Measurements from ENCODE around the gene CREBBP. TPM values are rescaled to one million over a fixed set of nuclear protein-coding genes. Genes with fewer than 3 reads are reported as not detected.

The CREBBP gene
- total and polyA plus RNA-seq, 9 of the 15 experiments (the other 6 are each of a cell fraction or from before 2014, with no cell fraction given): 0.70 to 24.8 (median 5.6) TPM

DNA sequence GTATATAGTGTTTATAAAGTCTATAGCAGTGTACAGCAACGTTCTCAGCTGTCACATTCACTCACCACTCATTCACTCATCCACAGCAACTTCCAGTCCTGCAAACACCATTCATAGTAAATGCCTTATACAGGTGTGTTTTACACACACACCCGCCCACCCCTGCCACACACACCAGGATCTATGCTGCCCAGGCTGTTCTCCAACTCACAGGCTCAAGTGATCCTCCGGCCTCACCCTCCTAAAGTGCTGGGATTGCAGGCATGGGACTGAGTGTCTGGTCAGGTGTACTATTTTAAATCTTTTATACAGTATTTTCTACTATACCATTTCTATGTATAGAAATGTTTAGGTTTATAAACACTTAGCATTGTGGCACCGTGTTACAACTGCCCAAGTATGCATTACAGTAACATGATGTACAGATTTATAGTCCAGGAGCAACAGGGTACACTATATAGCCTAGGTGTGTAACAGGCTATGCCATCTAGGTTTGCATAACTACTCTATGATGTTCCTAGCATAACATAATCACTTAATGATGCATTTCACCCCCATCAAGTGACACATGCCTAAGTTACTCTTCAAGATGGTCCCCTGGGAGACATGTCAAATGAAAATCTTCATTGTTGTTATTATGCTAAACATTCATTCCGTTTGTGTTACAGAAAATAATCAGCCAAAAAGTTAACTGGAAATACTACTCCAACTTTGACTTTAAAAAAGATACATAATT, 42.5 kb downstream of the CREBBP start:
- H3K27me3 ChIP-seq (ENCODE audit: control insufficient read depth in 2 of 2, insufficient read depth in 2 of 2, low read length in 2 of 2): no peaks in the 10 kb centered on the region
- DNase-seq (ENCODE audit: extremely low read depth in 1 of 4, low spot score in 3 of 4): no peak
- no peak for ATAC-seq
- ChIA-PET CTCF (ENCODE audit: low intra/inter-chr PET ratio) (no interaction called here), POLR2A (interaction anchor here (1.0 to 1.1 kb wide), 2 partner anchors 15 to 18 kb away, joined by 3 read pairs; no protein-coding TSS in a partner anchor)
- in situ Hi-C loops (cut with MboI) (no loop called here), intact Hi-C loops (cut with micrococcal nuclease) (no loop called here)
- H3K9ac ChIP-seq (ENCODE audit: insufficient read depth in 1 of 2, low read depth in 2 of 2, low read length in 2 of 2): no peak overlapping the region
- no peaks in the 10 kb centered on the region for H3K9me1 ChIP-seq (ENCODE audit: control insufficient read depth, insufficient read depth, low read length)
- peaks cover 58% of the 10 kb centered on the region for H3K79me2 ChIP-seq (ENCODE audit: control insufficient read depth, insufficient read depth, low read length)
- BruUV-seq (replicated peaks): no TSS peak
- no peak for FAIRE-seq
- no peak overlapping the region for H3K4me2 ChIP-seq (ENCODE audit: insufficient read depth, low read length)
- WGBS (ENCODE audit: insufficient coverage, low coverage, missing lambda C conversion rate): 65% methylated on average over 5 of the region's 5 CpGs
- H3K9me3 ChIP-seq (replicated peaks; ENCODE audit: control insufficient read depth, insufficient read depth, low read depth, low read length): peaks cover 5% of the 10 kb centered on the region
- H3K4me1 ChIP-seq (replicated peaks in 1 of 2; ENCODE audit: control insufficient read depth in 2 of 2, insufficient read depth in 2 of 2, low read length in 2 of 2): peaks cover 0 to 8% of the 10 kb centered on the region in 2 experiments; a peak in 3 of 5 replicates
- H4K20me1 ChIP-seq (replicated peaks; ENCODE audit: control insufficient read depth, insufficient read depth, low read length): no peaks in the 10 kb centered on the region
- H3K27ac ChIP-seq (ENCODE audit: extremely low read depth, low read depth, low read length): no peak overlapping the region
- H2AFZ ChIP-seq (ENCODE audit: low read depth, low read length): no peak overlapping the region
- H3K36me3 ChIP-seq (ENCODE audit: control insufficient read depth, insufficient read depth, low read length): no peaks in the 10 kb centered on the region
- H3K4me3 ChIP-seq: no peak overlapping the region
- no peak for TF ChIP-seq ZNF696 (CRISPR knock-in tag; conservative IDR thresholded peaks at IDR 0.05)
- no peak for TF ChIP-seq ZNF134 (CRISPR knock-in tag; conservative IDR thresholded peaks at IDR 0.05)
- TF ChIP-seq ELF4 (CRISPR knock-in tag; IDR thresholded peaks at IDR 0.05): no peak
- TF ChIP-seq HMGN3 (IDR thresholded peaks at IDR 0.05; ENCODE audit: borderline replicate concordance, extremely low read depth, insufficient read length, low read depth, low read length): no peak
- TF ChIP-seq ATF6 (CRISPR knock-in tag; IDR thresholded peaks at IDR 0.05): no peak
- no peak for TF ChIP-seq RREB1 (CRISPR knock-in tag; IDR thresholded peaks at IDR 0.05)
- no peak for TF ChIP-seq KAT8 (IDR thresholded peaks at IDR 0.05; ENCODE audit: low read depth)
- TF ChIP-seq SNRNP70 (optimal IDR thresholded peaks at IDR 0.05; ENCODE audit: low read depth, low read length): no peak
- no peak for TF ChIP-seq NCOR1 (IDR thresholded peaks at IDR 0.05)
- TF ChIP-seq GTF2F1 (IDR thresholded peaks at IDR 0.05; ENCODE audit: low read depth, low read length): no peak
- TF ChIP-seq KLF13 (tag; IDR thresholded peaks at IDR 0.05; ENCODE audit: borderline replicate concordance, low read depth): no peak
- no peak for TF ChIP-seq CREM (IDR thresholded peaks at IDR 0.05; ENCODE audit: low read depth)
- no peak for TF ChIP-seq KLF10 (CRISPR knock-in tag; IDR thresholded peaks at IDR 0.05)
- TF ChIP-seq ZNF766 (CRISPR knock-in tag; conservative IDR thresholded peaks at IDR 0.05): no peak

Measured in K562 (cell line).